PC-3 (cell line): ENCODE data around the gene REG3G. TPM values are rescaled to one million over a fixed set of nuclear protein-coding genes. Genes with fewer than 3 reads are reported as not detected.

Source experiments
- ATAC-seq: fragments of 200-7000 bp; cut with Tn5 transposase; 2 replicates; pipeline ENCODE4 v1.9.1; 2020; ENCODE audit warnings: mild to moderate bottlenecking, moderate library complexity
- BruUV-seq: library from RNA; stranded (reverse); fragments of 400-500 nt; replicated peaks from 2 replicates; lab custom pipeline; 2021; lab: Mats Ljungman, UMichigan
- CTCF ChIA-PET: fragments of 300-600 bp; sonication (Branson Sonifier 250); formaldehyde crosslinking; loops from one replicate; lab custom pipeline; 2022; ENCODE audit warnings: antibody characterized with exemption; lab: Charles Lee
- POLR2A ChIA-PET: fragments of 300-600 bp; sonication (Branson Sonifier 250); formaldehyde crosslinking; loops from one replicate; lab custom pipeline; 2022; ENCODE audit warnings: antibody characterized with exemption; ENCODE audit not compliant: unreplicated experiment; lab: Charles Lee
- DNase-seq: peaks from one replicate; pipeline ENCODE4 v3.0.0-alpha.2; 2015
- H2AFZ ChIP-seq: fragments of 300-600 bp; sonication (generic); 2 replicates; pipeline ENCODE4 v1.6.0; 2016; ENCODE audit warnings: antibody characterized with exemption, low read length
- H3F3A ChIP-seq: fragments of 300-600 bp; sonication (generic); one replicate; pipeline ENCODE4 v1.6.0; 2017; ENCODE audit warnings: antibody characterized with exemption, low read length, control low read depth, mild to moderate bottlenecking; ENCODE audit not compliant: unreplicated experiment
- H3K27ac ChIP-seq: fragments of 300-600 bp; sonication (generic); 2 replicates; pipeline ENCODE4 v1.5.1; 2016; ENCODE audit warnings: mild to moderate bottlenecking, low read length
- H3K27me3 ChIP-seq: fragments of 300-600 bp; sonication (generic); 2 replicates; pipeline ENCODE4 v1.6.1; 2016; ENCODE audit warnings: low read length, mixed read lengths
- H3K36me3 ChIP-seq: fragments of 300-600 bp; sonication (generic); 2 replicates; pipeline ENCODE4 v1.6.1; 2016; ENCODE audit warnings: low read depth, mixed run types, low read length, mixed read lengths
- H3K4me1 ChIP-seq: fragments of 300-600 bp; sonication (generic); 2 replicates; pipeline ENCODE4 v1.5.1; 2016; ENCODE audit warnings: low read length; ENCODE audit not compliant: insufficient read depth
- H3K4me2 ChIP-seq: fragments of 300-600 bp; sonication (generic); 2 replicates; pipeline ENCODE4 v1.6.0; 2016; ENCODE audit warnings: low read length
- H3K4me3 ChIP-seq: fragments of 300-600 bp; sonication (generic); 2 replicates; pipeline ENCODE4 v1.5.1; 2016; ENCODE audit warnings: mild to moderate bottlenecking, low read length, mixed read lengths
- H3K79me2 ChIP-seq: fragments of 300-600 bp; sonication (generic); 2 replicates; pipeline ENCODE4 v1.6.1; 2017; ENCODE audit warnings: low read length, mixed read lengths
- H3K9ac ChIP-seq: fragments of 300-600 bp; sonication (generic); 2 replicates; pipeline ENCODE4 v1.6.0; 2016; ENCODE audit warnings: mild to moderate bottlenecking, low read length
- H3K9me2 ChIP-seq: fragments of 300-600 bp; sonication (generic); replicated peaks from 2 replicates; pipeline ENCODE4 v1.6.1; 2016; ENCODE audit warnings: mixed run types, low read length, mixed read lengths
- H3K9me3 ChIP-seq: fragments of 300-600 bp; sonication (generic); 2 replicates; pipeline ENCODE4 v1.6.1; 2016; ENCODE audit warnings: low read length, mixed read lengths
- H4K20me1 ChIP-seq: fragments of 300-600 bp; sonication (generic); 2 replicates; pipeline ENCODE4 v1.6.1; 2016; ENCODE audit warnings: low read length, mixed read lengths
- CTCF ChIP-seq: fragments of 300-600 bp; sonication (generic); conservative IDR thresholded peaks from 2 replicates; pipeline ENCODE4 v1.5.1; 2017; ENCODE audit warnings: antibody characterized with exemption, low read depth, mild to moderate bottlenecking, low read length
- EZH2 ChIP-seq: fragments of 300-600 bp; sonication (generic); IDR thresholded peaks from one replicate; pipeline ENCODE4 v1.6.1; 2017; ENCODE audit warnings: antibody characterized with exemption, mild to moderate bottlenecking, low read length; ENCODE audit not compliant: unreplicated experiment
- EZH2phosphoT487 ChIP-seq: fragments of 300-600 bp; sonication (generic); IDR thresholded peaks from 2 replicates; pipeline ENCODE4 v1.6.1; 2018; ENCODE audit warnings: mild to moderate bottlenecking, antibody characterized with exemption, low read length, borderline replicate concordance
- intact Hi-C: fragments of 100-400 bp; cut with micrococcal nuclease; formaldehyde crosslinking; loops from 2 replicates; pipeline ENCODE4 v1.9.0; 2023
- total RNA-seq: library from RNA; depleted of rRNA; stranded (reverse); fragments of >200 nt; gene quantifications from 2 replicates; pipeline ENCODE4 v1.2.3, GENCODE V29; 2014

The REG3G gene
- total RNA-seq, 1 experiment from 2014 or later: not detected

GRCh38 chr2:79000008-79000576 is 25.4 kb upstream of the REG3G start:
- intact Hi-C loops: no loop called here
- Histone ChIP-seq H3K4me2 (no peak overlapping the region), H3K36me3 (no peaks in the 10 kb centered on the region), H3K9ac (no peak overlapping the region), H3K4me3 (no peak overlapping the region), H3K79me2 (no peaks in the 10 kb centered on the region), H4K20me1 (no peaks in the 10 kb centered on the region), H3K9me3 (no peaks in the 10 kb centered on the region), H3K9me2 (no peaks in the 10 kb centered on the region), H2AFZ (no peak overlapping the region), H3K27ac (no peak overlapping the region), H3K27me3 (peaks cover 9% of the 10 kb centered on the region; the same call in 1 of the 2 replicates), H3K4me1 (no peaks in the 10 kb centered on the region), H3F3A (no peaks in the 10 kb centered on the region)
- no peak for DNase-seq
- ATAC-seq: no peak
- TF ChIP-seq CTCF (no peak), EZH2phosphoT487 (no peak), EZH2 (no peak)
- BruUV-seq: no TSS peak
- CTCF ChIA-PET: no interaction called here
- POLR2A ChIA-PET: no interaction called here

- intact Hi-C loops: no loop called here
- no peak for DNase-seq
- ChIA-PET POLR2A (no interaction called here), CTCF (no interaction called here)
- ATAC-seq: no peak
- Histone ChIP-seq H3K9me2 (no peaks in the 10 kb centered on the region), H3F3A (no peaks in the 10 kb centered on the region), H4K20me1 (no peaks in the 10 kb centered on the region), H3K36me3 (no peaks in the 10 kb centered on the region), H2AFZ (no peak overlapping the region), H3K4me1 (no peaks in the 10 kb centered on the region), H3K9me3 (no peaks in the 10 kb centered on the region), H3K9ac (no peak overlapping the region), H3K4me3 (no peak overlapping the region), H3K79me2 (no peaks in the 10 kb centered on the region), H3K27me3 (peaks cover 3% of the 10 kb centered on the region; the same call in 1 of the 2 replicates), H3K4me2 (no peak overlapping the region), H3K27ac (no peak overlapping the region)
- TF ChIP-seq CTCF: no peak
- no peak for TF ChIP-seq EZH2phosphoT487
- TF ChIP-seq EZH2: no peak
- BruUV-seq: no TSS peak
These were observed 24.2 kb upstream of the REG3G start for GRCh38 chr2:79001285-79001684.

- ATAC-seq: no peak
- CTCF ChIA-PET: no interaction called here
These were observed 20.8 kb upstream of the REG3G start for GRCh38 chr2:79004680-79005079.

More at GRCh38 chr2:79004680-79005079, 20.8 kb upstream of the REG3G start:
- H3K27me3 ChIP-seq: no peaks in the 10 kb centered on the region
- no peak overlapping the region for H3K27ac ChIP-seq
- no peaks in the 10 kb centered on the region for H3K36me3 ChIP-seq
- TF ChIP-seq CTCF (no peak), EZH2phosphoT487 (no peak), EZH2 (no peak)
- H4K20me1 ChIP-seq: no peaks in the 10 kb centered on the region
- no peak for DNase-seq
- POLR2A ChIA-PET: no interaction called here
- H3K79me2 ChIP-seq: no peaks in the 10 kb centered on the region
- no peaks in the 10 kb centered on the region for H3K9me3 ChIP-seq
- H3K9me2 ChIP-seq: no peaks in the 10 kb centered on the region
- no peak overlapping the region for H3K4me3 ChIP-seq
- no peak overlapping the region for H3K4me2 ChIP-seq
- no peaks in the 10 kb centered on the region for H3K4me1 ChIP-seq
- BruUV-seq: no TSS peak
- H3K9ac ChIP-seq: no peak overlapping the region
- no peak overlapping the region for H2AFZ ChIP-seq
- no peaks in the 10 kb centered on the region for H3F3A ChIP-seq
- intact Hi-C loops: no loop called here
